ENCODE data around the gene SMPDL3A.

DNA sequence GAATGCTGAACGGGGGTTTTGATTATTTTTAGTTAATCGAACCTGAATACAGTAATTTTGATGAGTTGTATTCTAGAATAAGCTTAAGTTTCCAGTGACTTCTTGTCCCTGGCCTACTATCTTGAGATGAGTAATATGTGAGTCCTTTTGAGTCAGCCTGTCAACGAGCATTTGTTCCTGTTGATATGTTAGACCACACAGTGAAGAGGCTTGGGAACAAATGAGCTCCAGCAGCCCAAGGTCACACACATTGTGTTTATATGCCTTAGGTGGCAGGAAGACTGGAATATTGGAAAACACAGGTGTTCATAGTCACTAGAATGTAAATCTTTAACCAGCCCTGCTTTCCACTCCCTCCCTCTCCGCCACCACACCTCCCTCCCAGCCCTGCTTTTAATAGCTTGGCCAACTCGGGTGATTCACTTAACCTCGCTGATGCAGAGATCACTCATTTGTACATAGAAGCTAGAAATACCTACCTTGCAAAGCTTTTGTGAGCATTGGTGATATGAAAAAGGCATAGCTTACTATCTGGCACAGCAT is 9.1 kb downstream of the SMPDL3A start:
- TF ChIP-seq, protein P1, sequence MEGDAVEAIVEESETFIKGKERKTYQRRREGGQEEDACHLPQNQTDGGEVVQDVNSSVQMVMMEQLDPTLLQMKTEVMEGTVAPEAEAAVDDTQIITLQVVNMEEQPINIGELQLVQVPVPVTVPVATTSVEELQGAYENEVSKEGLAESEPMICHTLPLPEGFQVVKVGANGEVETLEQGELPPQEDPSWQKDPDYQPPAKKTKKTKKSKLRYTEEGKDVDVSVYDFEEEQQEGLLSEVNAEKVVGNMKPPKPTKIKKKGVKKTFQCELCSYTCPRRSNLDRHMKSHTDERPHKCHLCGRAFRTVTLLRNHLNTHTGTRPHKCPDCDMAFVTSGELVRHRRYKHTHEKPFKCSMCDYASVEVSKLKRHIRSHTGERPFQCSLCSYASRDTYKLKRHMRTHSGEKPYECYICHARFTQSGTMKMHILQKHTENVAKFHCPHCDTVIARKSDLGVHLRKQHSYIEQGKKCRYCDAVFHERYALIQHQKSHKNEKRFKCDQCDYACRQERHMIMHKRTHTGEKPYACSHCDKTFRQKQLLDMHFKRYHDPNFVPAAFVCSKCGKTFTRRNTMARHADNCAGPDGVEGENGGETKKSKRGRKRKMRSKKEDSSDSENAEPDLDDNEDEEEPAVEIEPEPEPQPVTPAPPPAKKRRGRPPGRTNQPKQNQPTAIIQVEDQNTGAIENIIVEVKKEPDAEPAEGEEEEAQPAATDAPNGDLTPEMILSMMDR (IDR thresholded peaks at IDR 0.05): no peak
- no peak for TF ChIP-seq POLR2A (IDR thresholded peaks at IDR 0.05)
